ENCODE results near the gene PIK3R3.
"Not testable (repeated sequence)": the region's sequence is repeated elsewhere in the genome, so short reads cannot be mapped to it uniquely, and the experiment has no call there.

PIK3R3 gene

GRCh38 chr1:46061146-46061545 lies 71.3 kb downstream of the PIK3R3 start:
- DNase-seq = no peak

GRCh38 chr1:46058936-46059335 lies 73.5 kb downstream of the PIK3R3 start:
- no peak for DNase-seq

DNA sequence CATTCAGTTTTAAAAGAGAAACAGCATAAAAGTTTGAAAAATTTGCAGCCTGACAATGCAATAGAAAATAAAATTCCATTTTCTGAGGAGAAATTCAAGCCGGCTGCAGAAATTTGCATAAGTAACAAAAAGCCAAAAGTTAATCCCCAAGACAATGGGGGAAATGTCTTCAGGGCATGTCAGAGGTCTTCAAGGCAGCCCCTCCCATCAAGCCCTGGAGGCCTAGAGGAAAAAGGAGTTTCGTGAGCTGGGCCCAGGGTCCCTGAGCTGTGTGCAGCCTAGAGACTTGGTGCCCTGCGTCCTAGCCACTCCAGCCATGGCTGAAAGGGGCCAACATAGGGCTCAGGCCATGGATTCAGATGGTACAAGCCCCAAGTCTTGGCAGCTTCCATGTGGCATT lies 74.6 kb downstream of the PIK3R3 start:
- DNase-seq = no peak

GRCh38 chr1:46057215-46057614 lies 75.2 kb downstream of the PIK3R3 start:
- not testable (repeated sequence) for DNase-seq

DNA sequence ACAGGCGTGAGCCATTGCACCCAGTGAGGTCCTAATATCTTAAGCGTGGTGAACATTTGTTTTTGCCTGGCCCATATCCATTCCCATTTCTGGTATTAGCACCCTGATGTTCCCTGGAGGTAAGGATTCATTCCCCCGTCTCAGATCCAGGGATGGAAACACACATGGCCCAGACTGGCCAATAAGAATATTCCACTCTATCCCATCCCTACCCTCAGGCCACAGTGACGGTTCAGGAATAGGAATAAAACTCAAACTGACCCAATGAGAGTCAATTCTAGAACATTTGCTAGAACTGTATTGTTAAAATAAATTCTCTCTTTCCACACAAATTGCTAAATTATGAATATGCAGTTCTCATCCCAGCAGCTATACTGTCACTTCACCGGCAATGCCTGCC lies 76.1 kb downstream of the PIK3R3 start:
- no peak for DNase-seq

GRCh38 chr1:46053734-46054133 lies 78.7 kb downstream of the PIK3R3 start:
- no peak for DNase-seq

GRCh38 chr1:46044116-46044515 lies 88.3 kb downstream of the PIK3R3 start:
- no peak for DNase-seq

DNA sequence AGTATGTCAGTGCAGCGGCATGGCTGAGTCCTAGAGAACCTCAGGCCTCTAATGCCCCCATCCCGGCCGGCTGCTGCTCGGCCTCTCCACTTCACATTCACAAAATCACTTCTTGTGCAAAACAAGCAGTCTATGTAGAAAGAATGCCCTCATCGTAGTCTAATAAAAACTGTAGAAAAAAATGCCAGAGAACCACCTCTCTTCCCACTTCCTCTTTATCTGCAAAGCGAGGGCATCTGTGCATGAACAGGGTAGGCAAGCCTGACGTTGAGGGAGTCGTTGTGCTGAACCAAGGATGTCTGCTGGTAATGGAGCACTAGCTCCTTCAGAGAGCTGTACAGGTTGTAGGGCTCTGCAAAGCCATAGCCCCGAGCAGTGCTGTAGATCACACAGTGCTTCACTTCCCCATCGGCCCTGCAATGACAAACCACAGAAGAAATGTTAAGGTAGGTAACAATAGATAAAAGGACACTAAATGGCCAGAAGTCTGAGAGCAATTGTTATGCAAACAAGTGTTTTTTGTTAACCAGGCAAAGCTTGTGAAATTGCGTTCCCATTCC lies 88.9 kb downstream of the PIK3R3 start:
- DNase-seq = no peak

- no peak for DNase-seq
Observed at GRCh38 chr1:46041974-46042373, 90.5 kb downstream of the PIK3R3 start.

GRCh38 chr1:46041551-46041950 lies 90.9 kb downstream of the PIK3R3 start:
- no peak for DNase-seq

DNA sequence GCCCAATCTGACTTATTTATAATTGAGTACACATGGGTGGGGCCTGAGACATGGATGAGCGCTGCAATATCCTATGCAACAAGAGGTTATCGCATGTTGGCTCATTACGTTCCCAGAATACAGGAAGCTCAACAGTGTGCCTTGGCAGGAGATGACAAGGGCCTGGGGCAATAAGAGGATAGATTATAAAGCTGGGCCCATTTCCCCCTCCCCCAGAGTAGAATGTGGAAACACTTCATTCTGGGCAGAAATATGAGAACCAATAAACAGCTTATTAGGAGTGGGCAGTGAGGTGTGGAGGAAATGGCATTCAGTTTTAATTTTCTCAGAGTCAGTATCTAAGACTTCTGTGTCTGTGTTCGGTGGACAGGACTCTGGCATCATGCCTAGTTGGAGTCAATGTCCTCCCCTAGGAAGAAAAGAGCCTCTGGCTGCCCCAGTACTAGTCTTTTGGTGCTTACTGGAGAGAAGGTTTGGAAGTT lies 92.8 kb downstream of the PIK3R3 start:
- DNase-seq = peak; percentile 4

GRCh38 chr1:46036894-46037839 lies 95.3 kb downstream of the PIK3R3 start:
- no peak for DNase-seq

GRCh38 chr1:46034601-46035516 lies 97.6 kb downstream of the PIK3R3 start:
- DNase-seq = no peak

GRCh38 chr1:46030876-46031660 lies 101.4 kb downstream of the PIK3R3 start:
- DNase-seq = no peak

DNA sequence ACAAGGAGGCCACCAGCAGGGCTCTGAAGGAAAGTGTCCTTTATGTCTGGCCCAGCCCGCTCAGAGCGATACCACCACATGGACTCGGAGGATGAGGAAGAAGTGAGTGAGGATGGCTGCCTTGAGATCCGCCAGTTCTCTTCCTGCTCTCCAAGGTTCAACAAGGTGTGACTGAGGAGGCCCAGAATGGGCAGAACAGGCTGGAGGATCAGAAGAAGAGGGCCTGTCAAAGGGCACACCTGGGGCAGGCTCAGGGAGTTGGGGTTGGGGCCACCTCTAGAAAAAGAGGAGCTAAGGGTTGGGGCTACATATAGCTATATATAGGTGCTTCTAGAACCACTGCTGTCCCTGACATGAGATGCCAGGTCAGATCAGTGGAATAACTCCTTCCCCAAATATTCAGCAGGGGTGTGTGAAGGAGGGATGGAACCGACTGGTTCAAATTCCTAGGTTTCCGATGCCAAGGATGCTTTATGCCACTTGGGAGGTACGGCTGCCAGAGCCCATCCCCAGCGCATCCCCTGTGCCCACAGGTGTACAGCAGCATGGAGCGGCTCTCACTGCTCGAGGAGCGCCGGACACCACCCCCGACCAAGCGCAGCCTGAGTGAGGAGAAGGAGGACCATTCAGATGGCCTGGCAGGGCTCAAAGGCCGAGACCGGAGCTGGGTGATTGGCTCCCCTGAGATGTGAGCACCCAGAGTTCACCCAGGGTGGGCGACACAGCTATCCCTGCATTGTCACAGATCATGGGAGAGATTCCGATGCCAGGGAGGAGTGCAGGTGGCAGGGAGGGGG lies 102.2 kb downstream of the PIK3R3 start:
- DNase-seq = no peak

DNA sequence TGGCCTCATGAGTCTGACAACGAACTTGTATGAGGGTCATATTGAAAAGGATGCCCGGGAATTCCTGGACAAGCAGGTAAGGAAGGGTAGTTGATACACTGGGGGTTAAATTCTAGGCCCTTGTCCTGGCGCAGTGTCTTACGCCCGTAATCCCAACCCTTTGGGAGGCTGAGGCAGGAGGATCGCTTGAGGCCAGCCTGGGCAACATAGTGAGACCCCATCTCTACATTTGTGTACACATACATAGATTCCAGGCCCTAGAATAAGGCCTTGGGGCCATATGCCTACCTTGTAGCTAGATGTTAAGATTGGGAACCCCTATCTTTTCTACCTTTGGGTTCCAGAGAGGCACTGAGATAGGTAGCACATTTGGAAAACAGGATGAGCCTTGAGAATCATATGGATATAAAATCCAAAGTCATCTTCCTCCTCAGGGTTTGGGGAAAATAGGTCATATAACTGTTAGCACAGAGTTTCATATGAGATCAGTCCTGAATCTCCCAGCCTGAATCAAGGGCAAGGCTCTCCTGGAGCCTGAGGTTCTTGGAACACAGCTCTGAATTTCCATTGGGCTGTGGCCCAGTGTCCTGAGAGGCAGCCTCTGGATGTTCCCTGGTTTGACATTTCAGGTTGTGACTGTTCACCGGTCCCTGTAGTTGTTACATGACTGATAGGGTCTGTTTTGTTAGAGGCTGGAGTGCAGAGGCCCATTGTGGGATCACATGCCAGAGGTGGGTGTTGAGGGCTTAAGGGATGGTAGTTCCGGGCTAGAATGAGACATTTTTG lies 104.4 kb downstream of the PIK3R3 start:
- no peak for DNase-seq

DNA sequence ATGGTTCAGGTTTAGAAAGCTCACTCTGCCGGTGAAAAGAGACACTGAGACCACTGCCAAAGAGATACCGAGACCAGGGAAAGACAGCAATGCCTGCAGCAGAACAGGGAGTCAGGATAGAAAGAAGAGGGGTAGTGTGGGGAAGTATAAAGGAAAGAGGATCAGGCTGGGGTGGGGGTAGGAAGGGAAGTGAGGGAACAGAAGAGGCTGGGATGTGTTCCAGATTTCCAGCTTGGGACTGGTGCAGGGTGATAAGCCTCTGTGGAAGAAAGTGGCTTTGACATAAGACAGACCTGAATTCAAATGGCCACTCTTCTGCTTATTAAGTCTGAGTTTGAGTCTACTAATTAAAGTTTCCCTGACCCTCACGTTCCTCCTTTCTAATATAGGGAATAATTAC lies 105.9 kb downstream of the PIK3R3 start:
- no peak for DNase-seq

DNA sequence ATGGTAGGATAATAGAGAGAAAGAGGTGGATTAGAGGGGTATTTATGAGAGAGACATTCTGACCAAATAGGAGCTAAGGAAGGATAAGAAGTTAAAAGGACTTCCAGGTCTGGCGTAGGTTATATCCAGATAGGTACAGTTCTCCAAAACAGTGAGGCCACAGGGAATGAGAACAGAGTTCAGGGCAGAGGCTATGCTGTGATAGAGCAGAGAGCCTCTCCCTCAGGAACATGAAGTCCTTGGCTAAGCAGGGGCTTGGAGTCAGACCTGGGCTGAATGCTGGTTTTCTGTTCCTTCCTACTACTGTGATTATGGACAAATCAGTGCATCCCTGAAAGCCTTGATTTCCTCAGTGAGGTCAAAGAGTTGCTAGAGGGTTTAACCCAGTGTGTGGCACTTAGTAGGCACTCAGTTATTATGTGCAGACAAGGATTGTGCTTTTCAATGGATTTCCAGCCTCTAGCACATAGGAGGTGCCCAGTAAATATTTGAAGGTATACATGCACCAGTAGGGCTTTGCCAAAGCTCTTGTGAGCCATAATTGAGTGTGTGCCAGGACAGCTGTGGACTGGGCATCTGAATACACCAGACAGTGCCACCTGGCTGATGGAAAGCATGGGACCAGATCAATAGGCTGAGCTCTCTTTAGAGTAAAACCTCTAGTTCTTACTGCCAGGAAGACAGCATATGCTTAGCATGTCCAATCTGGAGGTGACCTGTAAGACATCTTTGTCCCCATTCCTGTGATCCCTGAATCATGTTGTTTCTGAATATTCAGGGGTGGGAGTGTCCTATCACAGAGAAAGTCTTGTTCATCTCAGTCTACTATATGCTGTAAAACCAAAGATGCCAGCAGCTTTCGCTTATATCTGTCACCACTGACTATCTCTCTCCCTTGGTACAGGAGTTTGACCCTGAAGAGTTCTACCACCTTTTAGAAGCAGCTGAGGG lies 111.1 kb downstream of the PIK3R3 start:
- DNase-seq = no peak

- no peak for DNase-seq
Observed at GRCh38 chr1:46020010-46020409, 112.4 kb downstream of the PIK3R3 start.
